Astrocyte (in vitro differentiated cells and primary cell): ENCODE measurements around the gene SMIM23. TPM values are rescaled to one million over a fixed set of nuclear protein-coding genes. Genes with fewer than 3 reads are reported as not detected.

Experiments used
- DNase-seq: peaks from one replicate; pipeline ENCODE4 v3.0.0-alpha.2; 2010; ENCODE audit warnings: low read depth
- FAIRE-seq: peaks from 2 replicates; lab custom pipeline; 2011; peaks lifted over from hg19 to GRCh38; lab: Jason Lieb, UNC
- H2AFZ ChIP-seq: 2 replicates; pipeline ENCODE4 v1.6.0; 2012; ENCODE audit warnings: low read depth, low read length, inconsistent platforms
- H3K27ac ChIP-seq: 2 replicates; pipeline ENCODE4 v1.5.1; 2011; ENCODE audit warnings: low read depth, low read length, inconsistent platforms
- H3K27me3 ChIP-seq: 2 replicates; pipeline ENCODE4 v1.6.0; 2011; ENCODE audit warnings: low read length, inconsistent platforms; ENCODE audit not compliant: insufficient read depth
- H3K36me3 ChIP-seq: 2 replicates; pipeline ENCODE4 v1.5.1; 2011; ENCODE audit warnings: low read length, inconsistent platforms; ENCODE audit not compliant: insufficient read depth
- H3K4me1 ChIP-seq: 2 replicates; pipeline ENCODE4 v1.5.1; 2011; ENCODE audit warnings: low read length, inconsistent platforms; ENCODE audit not compliant: insufficient read depth
- H3K4me2 ChIP-seq: 2 replicates; pipeline ENCODE4 v1.6.0; 2012; ENCODE audit warnings: low read length, inconsistent platforms
- H3K4me3 ChIP-seq: 2 replicates; pipeline ENCODE4 v1.5.1; 2011; ENCODE audit warnings: low read depth, mild to moderate bottlenecking, low read length, inconsistent platforms; ENCODE audit not compliant: insufficient read depth
- H3K79me2 ChIP-seq: 2 replicates; pipeline ENCODE4 v1.6.0; 2012; ENCODE audit warnings: mild to moderate bottlenecking, low read length, inconsistent platforms; ENCODE audit not compliant: insufficient read depth
- H3K9ac ChIP-seq: 2 replicates; pipeline ENCODE4 v1.6.0; 2012; ENCODE audit warnings: mild to moderate bottlenecking, low read length, inconsistent platforms
- H3K9me3 ChIP-seq: 2 replicates; pipeline ENCODE4 v1.5.1; 2012; ENCODE audit warnings: low read depth, mild to moderate bottlenecking, low read length, inconsistent platforms; ENCODE audit not compliant: insufficient read depth
- H4K20me1 ChIP-seq: 2 replicates; pipeline ENCODE4 v1.6.0; 2012; ENCODE audit warnings: low read length, inconsistent platforms; ENCODE audit not compliant: insufficient read depth
- H3K27ac Mint-ChIP-seq: one replicate; pipeline ENCODE4 v1.8.0; 2021; ENCODE audit warnings: mild to moderate bottlenecking, mixed read lengths; ENCODE audit not compliant: unreplicated experiment
- H3K27me3 Mint-ChIP-seq: one replicate; pipeline ENCODE4 v1.8.0; 2021; ENCODE audit warnings: low read depth, mixed read lengths; ENCODE audit not compliant: unreplicated experiment
- H3K36me3 Mint-ChIP-seq: one replicate; pipeline ENCODE4 v1.8.0; 2021; ENCODE audit warnings: low read depth, mixed read lengths; ENCODE audit not compliant: unreplicated experiment
- H3K4me1 Mint-ChIP-seq: one replicate; pipeline ENCODE4 v1.8.0; 2021; ENCODE audit warnings: low read depth, mixed read lengths; ENCODE audit not compliant: unreplicated experiment
- H3K4me3 Mint-ChIP-seq: one replicate; pipeline ENCODE4 v1.8.0; 2021; ENCODE audit warnings: mild to moderate bottlenecking, moderate library complexity, mixed read lengths; ENCODE audit not compliant: unreplicated experiment
- H3K9me3 Mint-ChIP-seq: one replicate; pipeline ENCODE4 v1.8.0; 2021; ENCODE audit warnings: mild to moderate bottlenecking, mixed read lengths; ENCODE audit not compliant: unreplicated experiment
- EZH2 ChIP-seq: IDR thresholded peaks from 2 replicates; pipeline ENCODE4 v1.6.1; 2012; ENCODE audit warnings: mild to moderate bottlenecking, low read length, inconsistent platforms; ENCODE audit not compliant: insufficient read depth
- total RNA-seq: library from RNA; stranded (reverse); gene quantifications from 2 replicates; pipeline ENCODE4 v1.2.1, GENCODE V29; 2021
- TF ChIP-seq, protein P1 (sequence below): IDR thresholded peaks from 2 replicates; pipeline ENCODE4 v1.5.1; 2011; ENCODE audit warnings: low read depth, mild to moderate bottlenecking, inconsistent platforms, low read length, moderate library complexity; ENCODE audit not compliant: insufficient read depth

Gene SMIM23
- total RNA-seq, 1 donor from 2014 or later, result not detected

DNA sequence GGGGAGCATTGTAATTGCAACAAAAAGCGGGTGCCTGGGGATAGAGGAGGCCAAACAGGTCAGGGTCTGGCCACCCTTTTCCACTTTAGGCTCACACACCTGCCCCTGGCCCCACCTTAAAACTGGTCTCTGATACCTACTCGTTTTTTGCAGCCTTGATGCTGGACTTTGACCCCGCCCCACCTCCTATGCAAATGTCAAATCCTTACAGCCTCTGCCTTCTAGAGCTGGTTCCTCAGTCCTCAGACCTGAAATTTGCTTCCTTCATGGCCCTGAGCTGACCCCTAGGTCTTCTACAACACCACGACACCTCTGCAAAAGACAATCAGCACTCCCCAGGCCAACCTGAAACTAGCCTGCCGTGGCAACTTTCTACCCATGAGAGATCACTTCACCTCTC is 37.7 kb downstream of the SMIM23 start:
- no peak for FAIRE-seq

DNA sequence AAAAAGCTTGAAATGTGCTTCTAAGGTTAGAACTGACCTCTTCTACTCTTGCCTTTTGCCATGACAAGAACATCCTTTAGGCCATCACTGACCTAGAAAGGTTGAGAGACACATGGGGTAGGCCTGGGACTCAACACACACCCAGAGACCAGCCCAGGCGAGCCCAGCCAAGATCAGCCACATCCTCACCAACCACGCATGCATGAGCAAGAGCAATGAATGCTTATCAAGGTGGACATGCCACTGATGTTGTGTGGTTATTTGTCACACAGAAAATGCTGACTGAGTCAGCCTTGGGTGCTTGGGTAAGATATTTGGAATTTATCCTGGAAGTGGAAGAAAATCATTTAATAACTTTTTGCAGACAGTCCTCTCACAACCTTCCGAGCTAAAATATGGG is 39.4 kb downstream of the SMIM23 start:
- Mint-ChIP-seq H3K9me3 (peaks cover 25% of the 10 kb centered on the region), H3K4me1 (peaks cover 10% of the 10 kb centered on the region), H3K4me3 (no peak overlapping the region), H3K27me3 (peaks cover 24% of the 10 kb centered on the region), H3K36me3 (peaks cover 5% of the 10 kb centered on the region), H3K27ac (no peak overlapping the region)
- H3K79me2 ChIP-seq, result no peaks in the 10 kb centered on the region
- no peaks in the 10 kb centered on the region for H3K9me3 ChIP-seq
- peak; percentile 75 for DNase-seq
- no peak overlapping the region for H3K27ac ChIP-seq
- TF ChIP-seq, protein P1, sequence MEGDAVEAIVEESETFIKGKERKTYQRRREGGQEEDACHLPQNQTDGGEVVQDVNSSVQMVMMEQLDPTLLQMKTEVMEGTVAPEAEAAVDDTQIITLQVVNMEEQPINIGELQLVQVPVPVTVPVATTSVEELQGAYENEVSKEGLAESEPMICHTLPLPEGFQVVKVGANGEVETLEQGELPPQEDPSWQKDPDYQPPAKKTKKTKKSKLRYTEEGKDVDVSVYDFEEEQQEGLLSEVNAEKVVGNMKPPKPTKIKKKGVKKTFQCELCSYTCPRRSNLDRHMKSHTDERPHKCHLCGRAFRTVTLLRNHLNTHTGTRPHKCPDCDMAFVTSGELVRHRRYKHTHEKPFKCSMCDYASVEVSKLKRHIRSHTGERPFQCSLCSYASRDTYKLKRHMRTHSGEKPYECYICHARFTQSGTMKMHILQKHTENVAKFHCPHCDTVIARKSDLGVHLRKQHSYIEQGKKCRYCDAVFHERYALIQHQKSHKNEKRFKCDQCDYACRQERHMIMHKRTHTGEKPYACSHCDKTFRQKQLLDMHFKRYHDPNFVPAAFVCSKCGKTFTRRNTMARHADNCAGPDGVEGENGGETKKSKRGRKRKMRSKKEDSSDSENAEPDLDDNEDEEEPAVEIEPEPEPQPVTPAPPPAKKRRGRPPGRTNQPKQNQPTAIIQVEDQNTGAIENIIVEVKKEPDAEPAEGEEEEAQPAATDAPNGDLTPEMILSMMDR, result no peak
- H3K4me2 ChIP-seq, result no peak overlapping the region
- no peak for FAIRE-seq
- H3K36me3 ChIP-seq, result no peaks in the 10 kb centered on the region
- peaks cover 4% of the 10 kb centered on the region for H3K27me3 ChIP-seq
- no peak overlapping the region for H2AFZ ChIP-seq
- no peaks in the 10 kb centered on the region for H4K20me1 ChIP-seq
- no peaks in the 10 kb centered on the region for H3K4me1 ChIP-seq
- no peak overlapping the region for H3K4me3 ChIP-seq
- no peak overlapping the region for H3K9ac ChIP-seq

More for the DNA sequence above, 37.7 kb downstream of the SMIM23 start:
- Histone ChIP-seq H3K27me3 (peaks cover 7% of the 10 kb centered on the region), H3K4me1 (no peaks in the 10 kb centered on the region), H3K36me3 (no peaks in the 10 kb centered on the region), H3K4me2 (no peak overlapping the region), H3K9me3 (no peaks in the 10 kb centered on the region), H3K79me2 (no peaks in the 10 kb centered on the region), H4K20me1 (no peaks in the 10 kb centered on the region), H3K9ac (no peak overlapping the region), H2AFZ (no peak overlapping the region), H3K4me3 (no peak overlapping the region), H3K27ac (no peak overlapping the region)
- Mint-ChIP-seq H3K36me3 (peaks cover 5% of the 10 kb centered on the region), H3K27me3 (peaks cover 38% of the 10 kb centered on the region), H3K9me3 (peaks cover 20% of the 10 kb centered on the region), H3K4me1 (peaks cover 10% of the 10 kb centered on the region), H3K4me3 (no peak overlapping the region), H3K27ac (no peak overlapping the region)
- DNase-seq, result no peak
- no peak for TF ChIP-seq EZH2
- TF ChIP-seq, protein P1, result no peak

DNA sequence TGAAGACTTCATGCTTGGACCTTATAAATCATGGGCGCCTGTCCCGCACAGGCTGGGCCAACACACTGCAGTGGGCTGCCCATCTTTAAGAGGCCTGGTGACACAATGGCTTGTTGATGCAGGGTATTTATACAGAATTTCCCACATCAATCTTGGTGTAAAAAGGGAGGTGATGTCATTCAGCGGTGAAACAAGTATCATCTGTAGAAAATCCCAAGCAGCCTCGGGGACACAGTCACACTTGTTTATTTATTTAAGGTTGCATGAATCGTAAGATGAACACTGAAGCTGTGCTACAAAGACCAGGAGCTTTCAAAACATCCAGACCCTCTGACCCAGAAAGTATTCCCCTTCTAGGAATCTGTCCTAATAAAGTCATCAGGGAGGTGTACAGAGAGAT is 40.5 kb downstream of the SMIM23 start:
- Mint-ChIP-seq H3K9me3 (peaks cover 28% of the 10 kb centered on the region), H3K27me3 (peaks cover 17% of the 10 kb centered on the region), H3K36me3 (peaks cover 5% of the 10 kb centered on the region), H3K27ac (no peak overlapping the region), H3K4me3 (no peak overlapping the region), H3K4me1 (peaks cover 10% of the 10 kb centered on the region)
- no peaks in the 10 kb centered on the region for H3K4me1 ChIP-seq
- H3K4me3 ChIP-seq, result no peak overlapping the region
- FAIRE-seq, result no peak
- H3K79me2 ChIP-seq, result no peaks in the 10 kb centered on the region
- H3K9me3 ChIP-seq, result no peaks in the 10 kb centered on the region
- peak; percentile 43 for DNase-seq
- no peak overlapping the region for H3K9ac ChIP-seq
- H2AFZ ChIP-seq, result no peak overlapping the region
- no peak overlapping the region for H3K4me2 ChIP-seq
- peaks cover 4% of the 10 kb centered on the region for H3K27me3 ChIP-seq
- no peak overlapping the region for H3K27ac ChIP-seq
- H3K36me3 ChIP-seq, result no peaks in the 10 kb centered on the region
- H4K20me1 ChIP-seq, result no peaks in the 10 kb centered on the region
- TF ChIP-seq, protein P1, result no peak
- no peak for TF ChIP-seq EZH2
